Measurements from ENCODE around the gene TEX11.

TEX11 gene

GRCh38 chrX:70488856-70489255, 419.7 kb downstream of the TEX11 start:
- Histone ChIP-seq H3K9me2 (replicated peaks; ENCODE audit: insufficient read depth, low read length) (no peaks in the 10 kb centered on the region), H2AFZ (ENCODE audit: low read depth, low read length, severe bottlenecking) (no peak overlapping the region), H4K20me1 (ENCODE audit: low read depth, low read length) (no peaks in the 10 kb centered on the region), H3K9me3 (ENCODE audit: insufficient read depth, low read length) (no peaks in the 10 kb centered on the region), H3K27ac (ENCODE audit: low read depth, low read length) (no peak overlapping the region), H3K4me3 (ENCODE audit: insufficient read depth, low read length, poor library complexity, severe bottlenecking) (no peak overlapping the region), H3K36me3 (ENCODE audit: low read length) (no peaks in the 10 kb centered on the region), H3K9ac (ENCODE audit: low read length) (no peak overlapping the region), H3K79me2 (ENCODE audit: insufficient read depth, low read length) (no peaks in the 10 kb centered on the region), H3K27me3 (ENCODE audit: low read length) (no peaks in the 10 kb centered on the region), H3F3A (ENCODE audit: insufficient read depth) (no peaks in the 10 kb centered on the region), H3K4me2 (ENCODE audit: low read depth, low read length, poor library complexity, severe bottlenecking) (no peak overlapping the region)
- TF ChIP-seq EZH2phosphoT487 (conservative IDR thresholded peaks at IDR 0.05; ENCODE audit: low read length), result no peak
- TF ChIP-seq, protein P1, sequence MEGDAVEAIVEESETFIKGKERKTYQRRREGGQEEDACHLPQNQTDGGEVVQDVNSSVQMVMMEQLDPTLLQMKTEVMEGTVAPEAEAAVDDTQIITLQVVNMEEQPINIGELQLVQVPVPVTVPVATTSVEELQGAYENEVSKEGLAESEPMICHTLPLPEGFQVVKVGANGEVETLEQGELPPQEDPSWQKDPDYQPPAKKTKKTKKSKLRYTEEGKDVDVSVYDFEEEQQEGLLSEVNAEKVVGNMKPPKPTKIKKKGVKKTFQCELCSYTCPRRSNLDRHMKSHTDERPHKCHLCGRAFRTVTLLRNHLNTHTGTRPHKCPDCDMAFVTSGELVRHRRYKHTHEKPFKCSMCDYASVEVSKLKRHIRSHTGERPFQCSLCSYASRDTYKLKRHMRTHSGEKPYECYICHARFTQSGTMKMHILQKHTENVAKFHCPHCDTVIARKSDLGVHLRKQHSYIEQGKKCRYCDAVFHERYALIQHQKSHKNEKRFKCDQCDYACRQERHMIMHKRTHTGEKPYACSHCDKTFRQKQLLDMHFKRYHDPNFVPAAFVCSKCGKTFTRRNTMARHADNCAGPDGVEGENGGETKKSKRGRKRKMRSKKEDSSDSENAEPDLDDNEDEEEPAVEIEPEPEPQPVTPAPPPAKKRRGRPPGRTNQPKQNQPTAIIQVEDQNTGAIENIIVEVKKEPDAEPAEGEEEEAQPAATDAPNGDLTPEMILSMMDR (IDR thresholded peaks at IDR 0.05; ENCODE audit: insufficient read depth, low read length, poor library complexity, severe bottlenecking), result no peak

DNA sequence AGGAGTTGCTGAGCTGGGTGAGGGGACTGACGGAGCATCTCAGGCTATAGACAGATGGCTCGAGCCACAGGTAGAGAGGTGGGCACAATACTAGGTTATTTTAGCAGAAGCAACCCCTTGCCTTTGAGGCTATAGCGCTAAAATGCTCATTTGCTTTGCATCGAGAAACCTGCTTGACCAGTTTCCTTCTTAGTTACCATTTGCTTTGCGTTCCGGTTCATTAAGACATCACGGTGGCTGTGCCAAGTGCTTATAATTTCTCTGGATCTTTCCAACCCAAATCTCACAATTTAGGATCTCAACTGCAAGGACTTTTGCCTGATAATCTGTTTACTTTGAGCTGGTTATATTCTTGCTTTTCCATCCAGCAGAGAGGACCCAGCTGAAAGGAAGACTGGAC, 423.0 kb downstream of the TEX11 start:
- no peaks in the 10 kb centered on the region for H4K20me1 ChIP-seq (ENCODE audit: low read depth, low read length)
- H3K9ac ChIP-seq (ENCODE audit: low read length), result no peak overlapping the region
- H3K27ac ChIP-seq (ENCODE audit: low read depth, low read length), result no peak overlapping the region
- H3K9me3 ChIP-seq (ENCODE audit: insufficient read depth, low read length), result no peaks in the 10 kb centered on the region
- no peak overlapping the region for H3K4me2 ChIP-seq (ENCODE audit: low read depth, low read length, poor library complexity, severe bottlenecking)
- H3K79me2 ChIP-seq (ENCODE audit: insufficient read depth, low read length), result no peaks in the 10 kb centered on the region
- no peak overlapping the region for H2AFZ ChIP-seq (ENCODE audit: low read depth, low read length, severe bottlenecking)
- no peaks in the 10 kb centered on the region for H3K36me3 ChIP-seq (ENCODE audit: low read length)
- no peaks in the 10 kb centered on the region for H3K27me3 ChIP-seq (ENCODE audit: low read length)
- no peaks in the 10 kb centered on the region for H3F3A ChIP-seq (ENCODE audit: insufficient read depth)
- H3K9me2 ChIP-seq (replicated peaks; ENCODE audit: insufficient read depth, low read length), result no peaks in the 10 kb centered on the region
- H3K4me3 ChIP-seq (ENCODE audit: insufficient read depth, low read length, poor library complexity, severe bottlenecking), result no peak overlapping the region
- no peak for TF ChIP-seq EZH2phosphoT487 (conservative IDR thresholded peaks at IDR 0.05; ENCODE audit: low read length)
- TF ChIP-seq, protein P1 (IDR thresholded peaks at IDR 0.05; ENCODE audit: insufficient read depth, low read length, poor library complexity, severe bottlenecking), result no peak

GRCh38 chrX:70482300-70482699, 426.2 kb downstream of the TEX11 start:
- H2AFZ ChIP-seq (ENCODE audit: low read depth, low read length, severe bottlenecking), result no peak overlapping the region
- no peaks in the 10 kb centered on the region for H3K36me3 ChIP-seq (ENCODE audit: low read length)
- TF ChIP-seq, protein P1 (IDR thresholded peaks at IDR 0.05; ENCODE audit: insufficient read depth, low read length, poor library complexity, severe bottlenecking), result no peak
- no peak for TF ChIP-seq EZH2phosphoT487 (conservative IDR thresholded peaks at IDR 0.05; ENCODE audit: low read length)
- no peaks in the 10 kb centered on the region for H3F3A ChIP-seq (ENCODE audit: insufficient read depth)
- H3K27me3 ChIP-seq (ENCODE audit: low read length), result no peaks in the 10 kb centered on the region
- H3K9me3 ChIP-seq (ENCODE audit: insufficient read depth, low read length), result no peaks in the 10 kb centered on the region
- H3K79me2 ChIP-seq (ENCODE audit: insufficient read depth, low read length), result no peaks in the 10 kb centered on the region
- no peak overlapping the region for H3K9ac ChIP-seq (ENCODE audit: low read length)
- H3K4me2 ChIP-seq (ENCODE audit: low read depth, low read length, poor library complexity, severe bottlenecking), result no peak overlapping the region
- no peaks in the 10 kb centered on the region for H4K20me1 ChIP-seq (ENCODE audit: low read depth, low read length)
- H3K27ac ChIP-seq (ENCODE audit: low read depth, low read length), result no peak overlapping the region
- no peak overlapping the region for H3K4me3 ChIP-seq (ENCODE audit: insufficient read depth, low read length, poor library complexity, severe bottlenecking)
- H3K9me2 ChIP-seq (replicated peaks; ENCODE audit: insufficient read depth, low read length), result no peaks in the 10 kb centered on the region
